CD8-positive, alpha-beta memory T cell (primary cell): ENCODE data around the gene OAS1. TPM values are rescaled to one million over a fixed set of nuclear protein-coding genes. Genes with fewer than 3 reads are reported as not detected.
A peak's percentile ranks its signal among the peaks of the same experiment; 100 is the strongest.
"Not testable (repeated sequence)": the region's sequence is repeated elsewhere in the genome, so short reads cannot be mapped to it uniquely, and the experiment has no call there.

Source experiments
- CTCF ChIA-PET: fragments of 350-600 bp; sonication (Branson Sonifier 250); formaldehyde crosslinking; loops from one replicate; lab custom pipeline; 2021; ENCODE audit warnings: antibody characterized with exemption; lab: Charles Lee
- POLR2A ChIA-PET: fragments of 350-600 bp; sonication (Branson Sonifier 250); formaldehyde crosslinking; loops from one replicate; lab custom pipeline; 2021; ENCODE audit warnings: antibody characterized with exemption; lab: Charles Lee
- DNase-seq, 5 donors: peaks; one replicate each; pipeline versions ENCODE4 v3.0.0 to v3.0.0-alpha.2; 2020 to 2022; ENCODE audit warnings: mixed read lengths in 1 of 5
- H3K27ac ChIP-seq: one replicate; pipeline ENCODE4 v1.7.0; 2013; ENCODE audit warnings: low read depth, mild to moderate bottlenecking, low read length, moderate library complexity
- H3K27me3 ChIP-seq: 2 replicates; pipeline ENCODE4 v1.7.0; 2013; ENCODE audit warnings: low read length, mild to moderate bottlenecking; ENCODE audit not compliant: insufficient read depth, poor library complexity, severe bottlenecking
- H3K36me3 ChIP-seq: 2 replicates; pipeline ENCODE4 v1.7.0; 2013; ENCODE audit warnings: mild to moderate bottlenecking, low read length, moderate library complexity; ENCODE audit not compliant: insufficient read depth
- H3K4me1 ChIP-seq: 2 replicates; pipeline ENCODE4 v1.7.0; 2013; ENCODE audit warnings: mild to moderate bottlenecking, low read length, moderate library complexity; ENCODE audit not compliant: insufficient read depth
- H3K4me3 ChIP-seq: 2 replicates; pipeline ENCODE4 v1.7.0; 2013; ENCODE audit warnings: mild to moderate bottlenecking, low read length
- H3K9me3 ChIP-seq: 2 replicates; pipeline ENCODE4 v1.7.0; 2013; ENCODE audit warnings: mild to moderate bottlenecking, low read length
- H3K27ac Mint-ChIP-seq, 8 donors: one replicate each; pipeline ENCODE4 v1.8.0; 2020 to 2021; ENCODE audit warnings: mixed read lengths in 8 of 8, mild to moderate bottlenecking in 6 of 8, inconsistent platforms in 3 of 8, moderate library complexity in 3 of 8
- H3K27me3 Mint-ChIP-seq, 2 donors: one replicate each; pipeline ENCODE4 v1.8.0; 2020 to 2021; ENCODE audit warnings: mixed read lengths in 2 of 2, mild to moderate bottlenecking in 1 of 2, moderate library complexity in 1 of 2
- H3K36me3 Mint-ChIP-seq, 3 donors: one replicate each; pipeline ENCODE4 v1.8.0; 2020 to 2021; ENCODE audit warnings: mixed read lengths in 3 of 3, inconsistent platforms in 1 of 3, mild to moderate bottlenecking in 1 of 3
- H3K4me1 Mint-ChIP-seq, 3 donors: one replicate each; pipeline ENCODE4 v1.8.0; 2020 to 2021; ENCODE audit warnings: mixed read lengths in 3 of 3, inconsistent platforms in 1 of 3, mild to moderate bottlenecking in 1 of 3
- H3K4me3 Mint-ChIP-seq, 7 donors: one replicate each; pipeline ENCODE4 v1.8.0; 2020 to 2021; ENCODE audit warnings: mixed read lengths in 7 of 7, mild to moderate bottlenecking in 6 of 7, moderate library complexity in 4 of 7, inconsistent platforms in 2 of 7
- H3K9me3 Mint-ChIP-seq, 5 donors: one replicate each; pipeline ENCODE4 v1.8.0; 2020 to 2022; ENCODE audit warnings: mixed read lengths in 5 of 5, mild to moderate bottlenecking in 3 of 5, moderate library complexity in 2 of 5, inconsistent platforms in 1 of 5
- polyA plus RNA-seq: library from polyadenylated mRNA; unstranded; fragments of 300-500 nt; fragmentation: Illumina TruSeq; gene quantifications from one replicate; pipeline ENCODE4 v1.2.3, GENCODE V29; 2021
- total RNA-seq, 2 experiments: library from RNA; stranded (reverse); gene quantifications; one replicate each; pipeline ENCODE4 v1.2.3, GENCODE V29; 2021

The OAS1 gene
- total and polyA plus RNA-seq, 3 experiments from 2014 or later: 4.5 to 38.5 (median 5.5) TPM

DNA sequence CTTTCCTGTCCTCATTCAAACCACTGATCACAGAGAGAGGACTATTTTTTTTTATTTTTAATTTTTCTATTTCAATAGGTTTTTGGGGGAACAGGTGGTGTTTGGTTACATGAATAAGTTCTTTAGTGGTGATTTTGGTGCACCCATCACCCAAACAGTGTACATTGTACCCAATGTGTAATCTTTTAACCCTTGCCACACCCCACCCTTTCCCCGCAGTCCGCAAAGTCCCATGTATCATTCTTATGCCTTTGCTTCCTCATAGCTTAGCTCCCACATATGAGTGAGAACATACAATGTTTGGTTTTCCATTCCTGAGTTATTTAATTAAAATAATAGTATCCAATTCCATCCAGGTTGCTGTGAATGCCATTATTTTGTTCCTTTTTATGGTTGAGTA lies 7.1 kb downstream of the OAS1 start:
- H3K36me3 Mint-ChIP-seq: peaks cover 27 to 75% (median 53%) of the 10 kb centered on the region in 3 donors
- H3K27me3 Mint-ChIP-seq, DNase-seq, H3K4me3 Mint-ChIP-seq, CTCF ChIA-PET, H3K27me3 ChIP-seq, H3K27ac Mint-ChIP-seq, H3K27ac ChIP-seq, H3K9me3 ChIP-seq, H3K4me3 ChIP-seq: not testable (repeated sequence)
- Histone ChIP-seq H3K4me1 (peaks cover 22% of the 10 kb centered on the region), H3K36me3 (peaks cover 24% of the 10 kb centered on the region)
- POLR2A ChIA-PET: interaction anchor here (1.0 kb wide), 1 partner anchor 64 kb away, joined by 3 read pairs; the partner anchor contains the start of gene OAS2
- peaks cover 10 to 16% (median 14%) of the 10 kb centered on the region in 5 donors for H3K9me3 Mint-ChIP-seq
- H3K4me1 Mint-ChIP-seq: peaks cover 30 to 46% (median 36%) of the 10 kb centered on the region in 3 donors

DNA sequence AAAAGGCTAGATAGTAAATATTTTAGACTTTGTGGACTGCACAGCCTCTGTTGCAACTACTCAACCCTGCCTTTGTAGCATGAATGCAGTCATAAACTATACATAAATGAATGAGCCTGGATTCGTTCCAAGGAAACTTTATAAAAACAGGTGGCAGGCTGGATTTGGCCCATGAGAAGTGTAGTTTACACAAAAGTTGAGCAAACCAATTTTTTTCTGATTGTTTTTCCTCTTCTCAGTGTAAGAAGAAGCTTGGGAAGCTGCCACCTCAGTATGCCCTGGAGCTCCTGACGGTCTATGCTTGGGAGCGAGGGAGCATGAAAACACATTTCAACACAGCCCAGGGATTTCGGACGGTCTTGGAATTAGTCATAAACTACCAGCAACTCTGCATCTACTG lies 9.5 kb downstream of the OAS1 start:
- Mint-ChIP-seq H3K36me3 (peaks cover 33 to 88% (median 49%) of the 10 kb centered on the region in 3 donors), H3K4me1 (peaks cover 12 to 22% (median 17%) of the 10 kb centered on the region in 3 donors), H3K4me3 (no peak overlapping the region), H3K9me3 (peaks cover 10 to 16% (median 14%) of the 10 kb centered on the region in 5 donors), H3K27me3 (no peaks in the 10 kb centered on the region), H3K27ac (no peak overlapping the region)
- Histone ChIP-seq H3K9me3 (peaks cover 5% of the 10 kb centered on the region), H3K27ac (no peak overlapping the region), H3K4me3 (no peak overlapping the region), H3K4me1 (no peaks in the 10 kb centered on the region), H3K27me3 (no peaks in the 10 kb centered on the region), H3K36me3 (peaks cover 31% of the 10 kb centered on the region)
- CTCF ChIA-PET: no interaction called here
- POLR2A ChIA-PET: no interaction called here
- no peak for DNase-seq

DNA sequence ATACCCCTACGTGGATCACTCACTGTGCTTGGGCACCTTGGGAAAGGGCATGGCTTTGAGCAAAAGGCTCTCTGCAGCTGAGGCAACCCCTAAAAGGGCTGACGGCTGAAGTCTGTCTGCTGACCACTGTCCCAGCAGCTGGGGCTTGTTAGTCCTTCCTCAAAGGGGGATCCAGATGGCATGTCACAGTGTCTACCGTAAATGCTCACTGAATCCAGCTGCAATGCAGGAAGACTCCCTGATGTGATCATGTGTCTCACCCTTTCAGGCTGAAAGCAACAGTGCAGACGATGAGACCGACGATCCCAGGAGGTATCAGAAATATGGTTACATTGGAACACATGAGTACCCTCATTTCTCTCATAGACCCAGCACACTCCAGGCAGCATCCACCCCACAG lies 12.4 kb downstream of the OAS1 start:
- no peak overlapping the region for H3K4me3 ChIP-seq
- Mint-ChIP-seq H3K4me1 (peaks cover 6 to 15% (median 12%) of the 10 kb centered on the region in 3 donors), H3K36me3 (peaks cover 21 to 71% (median 23%) of the 10 kb centered on the region in 3 donors), H3K27ac (peak overlapping the region in 1 of 8 donors; percentile 29), H3K9me3 (peaks cover 2 to 3% (median 3%) of the 10 kb centered on the region in 5 donors), H3K27me3 (no peaks in the 10 kb centered on the region), H3K4me3 (no peak overlapping the region)
- ChIA-PET CTCF (interaction anchor here (1.1 kb wide), 1 partner anchor 17 kb away, joined by 3 read pairs; no protein-coding TSS in a partner anchor), POLR2A (no interaction called here)
- H3K9me3 ChIP-seq: no peaks in the 10 kb centered on the region
- H3K27ac ChIP-seq: no peak overlapping the region
- no peaks in the 10 kb centered on the region for H3K4me1 ChIP-seq
- peaks cover 23% of the 10 kb centered on the region for H3K36me3 ChIP-seq
- no peak for DNase-seq
- no peaks in the 10 kb centered on the region for H3K27me3 ChIP-seq

DNA sequence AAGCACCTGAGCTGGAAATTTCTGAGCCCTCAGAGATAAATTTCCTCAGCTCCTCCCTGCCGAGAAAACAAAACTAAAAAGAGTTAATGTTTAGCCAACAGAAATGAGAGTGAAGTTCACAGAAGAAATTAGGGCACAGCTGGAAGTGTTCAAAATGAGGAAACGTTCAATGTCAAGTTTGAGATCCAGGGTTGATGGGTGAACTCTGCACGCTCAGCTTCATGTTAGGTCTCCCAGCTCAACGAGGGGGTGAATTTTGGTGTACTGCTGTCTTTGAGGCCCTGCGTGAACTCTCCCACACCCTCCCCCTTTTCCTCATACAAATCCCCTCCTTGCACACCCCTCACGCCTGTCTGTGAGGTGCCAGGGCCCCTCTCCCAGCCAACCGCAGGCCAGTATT lies 18.2 kb downstream of the OAS1 start:
- H3K36me3 ChIP-seq: no peaks in the 10 kb centered on the region
- ChIA-PET CTCF (no interaction called here), POLR2A (no interaction called here)
- DNase-seq: no peak
- Mint-ChIP-seq H3K4me1 (peaks cover 0 to 5% (median 0%) of the 10 kb centered on the region in 3 donors), H3K27me3 (no peaks in the 10 kb centered on the region), H3K9me3 (peaks cover 0 to 8% (median 0%) of the 10 kb centered on the region in 5 donors), H3K4me3 (no peak overlapping the region), H3K27ac (no peak overlapping the region), H3K36me3 (peaks cover 18 to 21% (median 19%) of the 10 kb centered on the region in 3 donors)
- H3K9me3 ChIP-seq: no peaks in the 10 kb centered on the region
- no peak overlapping the region for H3K4me3 ChIP-seq
- no peaks in the 10 kb centered on the region for H3K4me1 ChIP-seq
- no peaks in the 10 kb centered on the region for H3K27me3 ChIP-seq
- no peak overlapping the region for H3K27ac ChIP-seq

DNA sequence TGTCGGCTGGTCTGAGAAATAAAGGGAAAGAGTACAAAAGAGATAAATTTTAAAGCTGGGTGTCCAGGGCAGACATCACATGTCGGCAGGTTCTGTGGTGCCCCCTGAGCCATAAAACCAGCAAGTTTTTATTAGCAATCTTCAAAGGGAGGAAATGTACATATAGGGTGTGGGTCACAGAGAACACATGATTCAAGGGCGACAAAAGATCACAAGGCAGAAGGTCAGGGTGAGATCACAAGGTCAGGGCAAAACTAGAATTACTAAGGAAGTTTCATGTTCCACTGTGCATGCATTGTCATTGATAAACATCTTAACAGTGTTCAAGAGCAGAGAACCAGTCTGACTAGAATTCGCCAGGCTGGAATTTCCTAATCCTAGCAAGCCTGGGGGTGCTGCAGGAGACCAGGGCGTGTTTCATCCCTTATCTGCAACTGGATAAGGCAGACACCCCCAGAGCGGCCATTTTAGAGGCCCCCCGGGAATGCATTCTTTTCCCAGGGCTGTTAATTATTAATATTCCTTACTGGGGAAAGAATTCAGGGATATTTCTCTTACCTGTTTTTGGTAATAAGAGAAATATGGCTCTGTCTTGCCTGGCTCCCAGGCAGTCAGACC lies 19.8 kb downstream of the OAS1 start:
- H3K36me3 Mint-ChIP-seq: peaks cover 7 to 17% (median 12%) of the 10 kb centered on the region in 3 donors
- H3K36me3 ChIP-seq, POLR2A ChIA-PET, H3K27me3 ChIP-seq, H3K27me3 Mint-ChIP-seq, H3K4me1 Mint-ChIP-seq, H3K27ac ChIP-seq, H3K9me3 ChIP-seq, H3K4me1 ChIP-seq, H3K4me3 ChIP-seq, H3K9me3 Mint-ChIP-seq, CTCF ChIA-PET, DNase-seq: not testable (repeated sequence)
- peak overlapping the region in 2 of 8 donors; percentile 6 to 48 for H3K27ac Mint-ChIP-seq
- H3K4me3 Mint-ChIP-seq: peak overlapping the region in 1 of 7 donors; percentile 60

DNA sequence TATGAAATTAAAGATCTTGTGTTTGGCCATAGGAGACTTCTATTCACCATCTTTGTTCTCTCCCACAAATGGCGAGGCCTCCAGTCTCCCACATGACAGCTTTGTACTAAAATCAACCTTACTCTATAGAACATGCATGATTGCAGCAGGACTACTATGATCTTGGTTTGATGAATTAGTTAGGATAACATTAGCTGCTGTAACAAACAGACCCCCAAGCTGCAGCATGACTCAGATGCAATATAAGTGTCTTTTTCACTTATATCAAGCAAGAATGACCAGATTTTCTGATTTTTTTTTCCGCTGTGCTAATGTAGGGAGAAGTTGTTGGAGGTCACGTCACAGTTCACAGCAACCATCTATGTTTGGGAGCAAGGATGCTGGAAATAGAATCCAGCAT lies 20.7 kb downstream of the OAS1 start:
- no peaks in the 10 kb centered on the region for H3K9me3 ChIP-seq
- Mint-ChIP-seq H3K27me3 (no peaks in the 10 kb centered on the region), H3K9me3 (peaks cover 0 to 8% (median 0%) of the 10 kb centered on the region in 5 donors), H3K4me3 (no peak overlapping the region), H3K36me3 (peaks cover 3 to 17% (median 12%) of the 10 kb centered on the region in 3 donors), H3K4me1 (peaks cover 0 to 5% (median 0%) of the 10 kb centered on the region in 3 donors), H3K27ac (no peak overlapping the region)
- H3K27ac ChIP-seq: no peak overlapping the region
- no peaks in the 10 kb centered on the region for H3K4me1 ChIP-seq
- DNase-seq: no peak
- H3K36me3 ChIP-seq: no peaks in the 10 kb centered on the region
- CTCF ChIA-PET: interaction anchor here (1.5 kb wide), 1 partner anchor 27 kb away, joined by 6 read pairs; no protein-coding TSS in a partner anchor
- no peaks in the 10 kb centered on the region for H3K27me3 ChIP-seq
- POLR2A ChIA-PET: no interaction called here
- no peak overlapping the region for H3K4me3 ChIP-seq

DNA sequence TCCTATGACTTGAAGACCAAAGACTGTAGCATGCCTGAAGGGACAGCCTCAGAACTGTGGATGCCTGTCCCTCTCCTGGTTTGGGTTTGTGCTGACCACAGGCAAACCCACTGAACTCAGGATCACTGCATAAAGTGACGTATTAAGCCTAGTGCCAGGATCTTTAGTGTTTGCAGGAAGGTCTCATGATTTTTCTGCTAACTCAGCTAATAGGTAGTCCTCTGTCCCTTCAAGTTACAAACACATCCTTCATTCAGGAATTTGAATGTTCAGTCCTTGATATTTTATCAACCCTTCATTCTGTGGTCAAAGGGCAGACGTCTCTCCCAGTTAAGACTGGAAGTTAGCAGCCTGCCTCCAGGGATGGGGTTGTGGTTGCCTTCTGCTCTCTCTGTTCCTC lies 21.2 kb downstream of the OAS1 start:
- H3K4me3 Mint-ChIP-seq: no peak overlapping the region
- peaks cover 1 to 17% (median 12%) of the 10 kb centered on the region in 3 donors for H3K36me3 Mint-ChIP-seq
- DNase-seq: no peak
- POLR2A ChIA-PET: no interaction called here
- Histone ChIP-seq H3K9me3 (no peaks in the 10 kb centered on the region), H3K4me3 (no peak overlapping the region), H3K27ac (no peak overlapping the region), H3K27me3 (no peaks in the 10 kb centered on the region), H3K36me3 (no peaks in the 10 kb centered on the region), H3K4me1 (no peaks in the 10 kb centered on the region)
- CTCF ChIA-PET: interaction anchor here (1.5 kb wide), 1 partner anchor 27 kb away, joined by 6 read pairs; no protein-coding TSS in a partner anchor
- peaks cover 0 to 8% (median 0%) of the 10 kb centered on the region in 5 donors for H3K9me3 Mint-ChIP-seq
- H3K27me3 Mint-ChIP-seq: no peaks in the 10 kb centered on the region
- peaks cover 0 to 5% (median 0%) of the 10 kb centered on the region in 3 donors for H3K4me1 Mint-ChIP-seq
- no peak overlapping the region for H3K27ac Mint-ChIP-seq

DNA sequence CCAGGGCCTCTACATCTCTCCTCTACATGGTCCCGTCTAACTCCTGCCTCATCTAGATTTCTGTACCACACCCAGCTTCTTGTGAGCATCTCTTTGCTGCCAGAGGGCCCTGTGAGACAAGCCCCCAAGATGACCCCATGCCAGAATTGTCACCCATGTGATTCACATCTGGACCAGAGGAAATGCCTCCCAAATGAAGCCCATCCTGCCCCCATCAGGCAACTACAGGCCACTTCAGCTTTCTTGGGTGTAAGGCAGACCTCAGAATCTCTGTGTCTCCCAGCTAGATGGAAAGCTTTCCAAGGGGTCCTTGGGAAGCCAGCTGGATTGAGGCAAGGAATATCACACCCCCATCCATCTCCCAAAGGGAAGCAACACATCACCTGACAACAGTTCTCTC lies 22.2 kb downstream of the OAS1 start:
- Mint-ChIP-seq H3K27ac (no peak overlapping the region), H3K4me1 (peaks cover 0 to 5% (median 0%) of the 10 kb centered on the region in 3 donors), H3K4me3 (no peak overlapping the region), H3K9me3 (peaks cover 0 to 8% (median 0%) of the 10 kb centered on the region in 5 donors), H3K27me3 (no peaks in the 10 kb centered on the region), H3K36me3 (peaks cover 1 to 17% (median 11%) of the 10 kb centered on the region in 3 donors)
- no peaks in the 10 kb centered on the region for H3K36me3 ChIP-seq
- H3K9me3 ChIP-seq: no peaks in the 10 kb centered on the region
- H3K4me3 ChIP-seq: no peak overlapping the region
- ChIA-PET POLR2A (no interaction called here), CTCF (interaction anchor here (0.8 kb wide), 1 partner anchor 9 kb away, joined by 3 read pairs; no protein-coding TSS in a partner anchor)
- DNase-seq: no peak
- no peaks in the 10 kb centered on the region for H3K27me3 ChIP-seq
- H3K4me1 ChIP-seq: no peaks in the 10 kb centered on the region
- no peak overlapping the region for H3K27ac ChIP-seq
